Measurements from ENCODE around the gene DUSP22. TPM values are rescaled to one million over a fixed set of nuclear protein-coding genes. Genes with fewer than 3 reads are reported as not detected.

Gene DUSP22
- total RNA-seq, 1 experiment from 2014 or later, result 34.8 TPM

- DNase-seq (ENCODE audit: low read depth, low spot score) (no peak), ATAC-seq (no peak)
- Histone ChIP-seq H3K9me3 (ENCODE audit: control insufficient read depth, insufficient read depth, low read depth, low read length) (no peaks in the 10 kb centered on the region), H3K36me3 (ENCODE audit: control insufficient read depth, insufficient read depth, low read length) (no peaks in the 10 kb centered on the region), H3K4me3 (ENCODE audit: low read depth in 2 of 2, low read length in 2 of 2) (no peak overlapping the region), H3K4me1 (ENCODE audit: control insufficient read depth, insufficient read depth, low read length) (peaks cover 5% of the 10 kb centered on the region; the same call in 1 of the 2 replicates), H3K27me3 (ENCODE audit: control insufficient read depth, insufficient read depth, low read length) (no peaks in the 10 kb centered on the region), H3K27ac (ENCODE audit: low read length) (no peak overlapping the region)
- no peak for TF ChIP-seq TCF7L2 (IDR thresholded peaks at IDR 0.05; ENCODE audit: low read depth, low read length)
- TF ChIP-seq SIN3A (IDR thresholded peaks at IDR 0.05; ENCODE audit: borderline replicate concordance, insufficient read depth, low read depth, low read length), result no peak
- no peak for TF ChIP-seq POLR2AphosphoS5 (IDR thresholded peaks at IDR 0.05; ENCODE audit: low read depth, low read length)
- TF ChIP-seq REST (IDR thresholded peaks at IDR 0.05; ENCODE audit: insufficient read depth in 1 of 2, low read depth in 2 of 2, low read length in 1 of 2), result no peak
- no peak for TF ChIP-seq CTCF (IDR thresholded peaks at IDR 0.05)
- no TSS peak for BruUV-seq (replicated peaks)
- intact Hi-C loops (cut with micrococcal nuclease; ENCODE audit: unreplicated experiment), result no loop called here
- POLR2A ChIA-PET, result no interaction called here
- CTCF ChIA-PET, result no interaction called here
- in situ Hi-C loops (cut with HindIII; ENCODE audit: low pct_unique_long_range_greater_than_20kb, low sequenced_read_pairs), result no loop called here
These were observed 4.2 kb downstream of the DUSP22 start for GRCh38 chr6:296151-297122.

- TF ChIP-seq CTCF (IDR thresholded peaks at IDR 0.05) (no peak), REST (IDR thresholded peaks at IDR 0.05; ENCODE audit: insufficient read depth in 1 of 2, low read depth in 2 of 2, low read length in 1 of 2) (no peak), SIN3A (IDR thresholded peaks at IDR 0.05; ENCODE audit: borderline replicate concordance, insufficient read depth, low read depth, low read length) (no peak), TCF7L2 (IDR thresholded peaks at IDR 0.05; ENCODE audit: low read depth, low read length) (no peak), POLR2AphosphoS5 (IDR thresholded peaks at IDR 0.05; ENCODE audit: low read depth, low read length) (no peak)
- DNase-seq (ENCODE audit: low read depth, low spot score) (no peak), ATAC-seq (no peak)
- in situ Hi-C loops (cut with HindIII; ENCODE audit: low pct_unique_long_range_greater_than_20kb, low sequenced_read_pairs), result no loop called here
- no TSS peak for BruUV-seq (replicated peaks)
- no peak overlapping the region for H3K4me3 ChIP-seq (ENCODE audit: low read depth in 2 of 2, low read length in 2 of 2)
- H3K4me1 ChIP-seq (ENCODE audit: control insufficient read depth, insufficient read depth, low read length), result peaks cover 5% of the 10 kb centered on the region; the same call in 1 of the 2 replicates
- H3K9me3 ChIP-seq (ENCODE audit: control insufficient read depth, insufficient read depth, low read depth, low read length), result no peaks in the 10 kb centered on the region
- no peaks in the 10 kb centered on the region for H3K27me3 ChIP-seq (ENCODE audit: control insufficient read depth, insufficient read depth, low read length)
- intact Hi-C loops (cut with micrococcal nuclease; ENCODE audit: unreplicated experiment), result no loop called here
- POLR2A ChIA-PET, result no interaction called here
- no peak overlapping the region for H3K27ac ChIP-seq (ENCODE audit: low read length)
- CTCF ChIA-PET, result no interaction called here
- no peaks in the 10 kb centered on the region for H3K36me3 ChIP-seq (ENCODE audit: control insufficient read depth, insufficient read depth, low read length)
These were observed 5.4 kb downstream of the DUSP22 start for GRCh38 chr6:297571-298232.
